CD4-positive, alpha-beta T cell treated with Interleukin-17A for 4 hours (primary cell): ENCODE measurements around the gene RGS11.

Source experiments
- DNase-seq: peaks from one replicate; pipeline ENCODE4 v3.0.0-alpha.2; 2020; ENCODE audit warnings: mixed read lengths

Gene RGS11

DNA sequence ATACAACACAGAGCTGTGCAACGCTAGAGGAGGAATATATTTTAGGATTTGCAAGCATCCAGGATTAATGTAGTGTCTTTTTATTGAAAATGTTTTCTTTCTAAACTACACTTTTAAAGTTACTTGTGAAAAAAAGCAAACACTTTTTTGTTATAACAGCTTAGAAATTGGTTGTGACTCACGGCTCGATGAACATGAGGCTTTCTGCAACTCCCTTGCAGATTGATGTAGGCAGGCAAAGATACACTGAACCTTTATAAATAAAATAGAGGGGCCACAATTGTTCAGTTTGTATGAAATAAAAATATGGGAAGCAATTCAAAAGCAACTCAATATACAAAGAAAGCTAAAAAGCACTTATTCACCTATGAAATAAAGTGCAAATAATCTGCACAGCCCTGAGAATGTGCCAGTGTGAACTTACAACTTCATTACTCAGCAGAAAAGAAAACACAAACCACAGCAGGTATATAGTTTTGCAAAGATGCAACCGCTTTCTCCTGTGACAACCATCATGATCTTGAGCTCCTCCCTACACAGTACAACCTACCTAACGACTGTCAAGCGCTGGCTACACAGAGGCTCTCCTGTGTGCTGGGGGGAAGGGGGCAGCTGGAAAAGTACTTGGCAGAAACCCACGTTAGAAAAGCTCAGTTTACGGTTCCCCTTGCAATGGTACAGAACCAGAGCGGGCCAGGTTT lies 47.4 kb downstream of the RGS11 start:
- no peak for DNase-seq

DNA sequence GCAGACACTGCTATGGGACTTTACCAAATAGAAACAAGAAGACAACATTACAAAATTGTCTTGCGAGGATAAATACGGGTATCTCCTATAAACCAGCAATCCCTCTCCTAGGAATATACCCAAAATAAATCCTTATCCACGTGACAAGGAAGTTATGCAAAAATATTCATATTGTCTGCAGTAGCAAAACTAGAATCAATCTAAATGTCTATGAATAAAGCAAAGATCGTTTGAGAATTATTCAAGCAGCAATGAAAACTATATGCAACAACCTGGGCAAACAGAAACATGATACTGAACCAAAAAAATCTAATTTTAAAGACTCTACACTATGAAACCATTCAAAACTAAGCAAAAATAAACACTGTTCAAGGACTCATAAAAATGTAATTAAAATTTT lies 55.7 kb downstream of the RGS11 start:
- DNase-seq: no peak
